Neuronal stem cell (in vitro differentiated cells): ENCODE data around the gene KRT85.
"Not testable (repeated sequence)": the region's sequence is repeated elsewhere in the genome, so short reads cannot be mapped to it uniquely, and the experiment has no call there.

ENCODE experiments used
- DNase-seq: peaks from one replicate; pipeline ENCODE4 v3.0.0-alpha.2; 2013; ENCODE audit warnings: low spot score
- H2AFZ ChIP-seq: one replicate; pipeline ENCODE4 v1.6.1; 2013; ENCODE audit warnings: mild to moderate bottlenecking, low read length, inconsistent platforms
- H2AK5ac ChIP-seq: 2 replicates; pipeline ENCODE4 v1.6.1; 2013; ENCODE audit warnings: low read depth, mild to moderate bottlenecking, inconsistent platforms, low read length, moderate library complexity, mixed read lengths
- H2BK120ac ChIP-seq: 2 replicates; pipeline ENCODE4 v1.6.1; 2013; ENCODE audit warnings: low read depth, mild to moderate bottlenecking, inconsistent platforms, low read length, moderate library complexity, mixed read lengths
- H2BK12ac ChIP-seq: one replicate; pipeline ENCODE4 v1.6.1; 2013; ENCODE audit warnings: low read length, inconsistent platforms
- H2BK15ac ChIP-seq: 2 replicates; pipeline ENCODE4 v1.6.1; 2013; ENCODE audit warnings: mild to moderate bottlenecking, low read length, inconsistent platforms, mixed read lengths
- H2BK5ac ChIP-seq: one replicate; pipeline ENCODE4 v1.6.1; 2013; ENCODE audit warnings: inconsistent platforms, mild to moderate bottlenecking, low read length, moderate library complexity
- H3K14ac ChIP-seq: one replicate; pipeline ENCODE4 v1.6.1; 2013; ENCODE audit warnings: low read length, inconsistent platforms
- H3K18ac ChIP-seq: 2 replicates; pipeline ENCODE4 v1.6.1; 2013; ENCODE audit warnings: low read length, inconsistent platforms
- H3K23ac ChIP-seq: 2 replicates; pipeline ENCODE4 v1.6.1; 2013; ENCODE audit warnings: low read depth, mild to moderate bottlenecking, mixed read lengths, low read length, inconsistent platforms; ENCODE audit not compliant: poor library complexity
- H3K27ac ChIP-seq: replicated peaks from 3 replicates; pipeline ENCODE4 v1.5.1; 2013; ENCODE audit warnings: low read length, inconsistent platforms
- H3K27me3 ChIP-seq, 3 experiments: 2 replicates each; pipeline ENCODE4 v1.6.1; 2013; ENCODE audit warnings: low read length in 3 of 3, mild to moderate bottlenecking in 2 of 3, inconsistent platforms in 1 of 3, low read depth in 1 of 3, mixed read lengths in 1 of 3, moderate library complexity in 1 of 3; ENCODE audit not compliant: control insufficient read depth in 3 of 3, insufficient read depth in 3 of 3
- H3K36me3 ChIP-seq, 2 donors: replicated peaks in 1 of 2; 2 replicates each; pipeline ENCODE4 v1.6.1; 2013; ENCODE audit warnings: low read length in 2 of 2; ENCODE audit not compliant: control insufficient read depth in 2 of 2, insufficient read depth in 2 of 2
- H3K4ac ChIP-seq: 2 replicates; pipeline ENCODE4 v1.6.1; 2013; ENCODE audit warnings: inconsistent platforms, mild to moderate bottlenecking, low read length, moderate library complexity
- H3K4me1 ChIP-seq, 2 donors: 1 replicate in 1 of 2; 2 replicates in 1 of 2; pipeline ENCODE4 v1.6.1; 2013; ENCODE audit warnings: low read length in 2 of 2, low read depth in 1 of 2; ENCODE audit not compliant: control insufficient read depth in 2 of 2, insufficient read depth in 1 of 2
- H3K4me2 ChIP-seq: one replicate; pipeline ENCODE4 v1.6.1; 2013; ENCODE audit warnings: mild to moderate bottlenecking, low read length, inconsistent platforms; ENCODE audit not compliant: insufficient read depth, poor library complexity, severe bottlenecking
- H3K4me3 ChIP-seq, 2 donors: 2 replicates each; pipeline ENCODE4 v1.5.1; 2013; ENCODE audit warnings: low read length in 2 of 2, mild to moderate bottlenecking in 2 of 2, inconsistent platforms in 1 of 2, moderate library complexity in 1 of 2
- H3K79me1 ChIP-seq: one replicate; pipeline ENCODE4 v1.6.1; 2013; ENCODE audit warnings: low read depth, mild to moderate bottlenecking, inconsistent platforms, low read length, moderate library complexity
- H3K9ac ChIP-seq: one replicate; pipeline ENCODE4 v1.6.1; 2013; ENCODE audit warnings: mild to moderate bottlenecking, low read depth, low read length, inconsistent platforms; ENCODE audit not compliant: poor library complexity
- H3K9me3 ChIP-seq, 2 donors: replicated peaks in 1 of 2; 2 replicates each; pipeline versions ENCODE3 to v1.6.1; 2013; ENCODE audit warnings: low read length in 2 of 2, mild to moderate bottlenecking in 2 of 2, inconsistent platforms in 1 of 2, low read depth in 1 of 2, mixed read lengths in 1 of 2, moderate library complexity in 1 of 2; ENCODE audit not compliant: control insufficient read depth in 2 of 2, insufficient read depth in 1 of 2
- H4K8ac ChIP-seq: one replicate; pipeline ENCODE4 v1.6.1; 2013; ENCODE audit warnings: low read depth, mild to moderate bottlenecking, inconsistent platforms, low read length, moderate library complexity
- H4K91ac ChIP-seq: one replicate; pipeline ENCODE4 v1.6.1; 2013; ENCODE audit warnings: low read length, low read depth, mild to moderate bottlenecking, inconsistent platforms; ENCODE audit not compliant: poor library complexity
- WGBS, 2 donors: extraction: QIAGEN DNeasy Blood & Tissue Kit; methylation state at CpG; one replicate each; pipeline ENCODE4 v1.1.7; 2013; ENCODE audit warnings: missing lambda C conversion rate in 2 of 2, mixed read lengths in 1 of 2; ENCODE audit not compliant: insufficient read length in 2 of 2, insufficient replicate concordance in 1 of 2; ENCODE audit errors: extremely low coverage in 2 of 2; 5-methylcytosine and 5-hydroxymethylcytosine counted together

KRT85 gene

GRCh38 chr12:52345041-52345440 lies 22.2 kb downstream of the KRT85 start:
- H2BK12ac ChIP-seq, H3K4me1 ChIP-seq, H2BK15ac ChIP-seq, H3K4me3 ChIP-seq, DNase-seq, H3K9ac ChIP-seq, H3K4me2 ChIP-seq, H2AFZ ChIP-seq, H3K79me1 ChIP-seq, H3K27ac ChIP-seq, H3K18ac ChIP-seq, H3K4ac ChIP-seq, H4K91ac ChIP-seq, H3K36me3 ChIP-seq, H3K9me3 ChIP-seq, H2BK5ac ChIP-seq, H2AK5ac ChIP-seq, H3K23ac ChIP-seq, H4K8ac ChIP-seq, H2BK120ac ChIP-seq, H3K14ac ChIP-seq: not testable (repeated sequence)
- H3K27me3 ChIP-seq: peaks cover 0 to 16% (median under 1%) of the 10 kb centered on the region in 3 experiments
- WGBS, 2 donors: no CpG with 5 or more reads among the region's 8 CpGs

- Histone ChIP-seq H3K9ac (no peak overlapping the region), H2BK120ac (no peak overlapping the region)
- no CpG with 5 or more reads among the region's 12 CpGs for WGBS, 2 donors
Observed at GRCh38 chr12:52344111-52344510, 23.2 kb downstream of the KRT85 start.

GRCh38 chr12:52343550-52343949 lies 23.7 kb downstream of the KRT85 start:
- Histone ChIP-seq H3K4ac (no peak overlapping the region), H4K91ac (no peak overlapping the region), H2BK15ac (no peak overlapping the region), H3K79me1 (no peaks in the 10 kb centered on the region), H3K4me3 (no peak overlapping the region), H2BK12ac (no peak overlapping the region), H3K4me2 (no peak overlapping the region), H3K9ac (no peak overlapping the region), H4K8ac (no peak overlapping the region), H3K18ac (no peak overlapping the region), H3K4me1 (peaks cover 0 to 2% of the 10 kb centered on the region in 2 donors), H3K27me3 (peaks cover 0 to 16% (median 0%) of the 10 kb centered on the region in 3 experiments), H3K23ac (no peak overlapping the region), H2AFZ (no peak overlapping the region), H3K14ac (no peak overlapping the region), H2BK5ac (no peak overlapping the region), H3K36me3 (no peaks in the 10 kb centered on the region), H3K27ac (no peak overlapping the region), H2BK120ac (no peak overlapping the region), H3K9me3 (no peaks in the 10 kb centered on the region), H2AK5ac (no peak overlapping the region)
- no peak for DNase-seq
- WGBS, 2 donors: no CpG with 5 or more reads among the region's 2 CpGs

More at GRCh38 chr12:52344111-52344510, 23.2 kb downstream of the KRT85 start:
- Histone ChIP-seq H3K9me3 (no peaks in the 10 kb centered on the region), H2BK5ac (no peak overlapping the region), H3K36me3 (no peaks in the 10 kb centered on the region), H3K4me2 (no peak overlapping the region), H3K79me1 (no peaks in the 10 kb centered on the region), H2AK5ac (no peak overlapping the region), H4K8ac (no peak overlapping the region), H3K4ac (no peak overlapping the region), H2BK12ac (no peak overlapping the region), H3K4me1 (peaks cover 0 to 2% of the 10 kb centered on the region in 2 donors), H2BK15ac (no peak overlapping the region), H4K91ac (no peak overlapping the region), H3K14ac (no peak overlapping the region), H2AFZ (no peak overlapping the region), H3K27me3 (peaks cover 0 to 16% (median 0%) of the 10 kb centered on the region in 3 experiments), H3K18ac (no peak overlapping the region), H3K27ac (no peak overlapping the region), H3K4me3 (no peak overlapping the region), H3K23ac (no peak overlapping the region)
- DNase-seq: no peak

- DNase-seq: no peak
- H3K4ac ChIP-seq: no peak overlapping the region
- no peak overlapping the region for H3K4me3 ChIP-seq
- H3K27ac ChIP-seq: no peak overlapping the region
- no peak overlapping the region for H2AK5ac ChIP-seq
- H2BK5ac ChIP-seq: no peak overlapping the region
- no CpG with 5 or more reads among the region's 2 CpGs for WGBS, 2 donors
- H3K4me2 ChIP-seq: no peak overlapping the region
- no peaks in the 10 kb centered on the region for H3K36me3 ChIP-seq
- H4K91ac ChIP-seq: no peak overlapping the region
- no peak overlapping the region for H3K18ac ChIP-seq
- peaks cover 0 to 10% (median 0%) of the 10 kb centered on the region in 3 experiments for H3K27me3 ChIP-seq
- H2BK120ac ChIP-seq: no peak overlapping the region
- H2BK12ac ChIP-seq: no peak overlapping the region
- no peaks in the 10 kb centered on the region for H3K79me1 ChIP-seq
- H3K4me1 ChIP-seq: peaks cover 0 to 2% of the 10 kb centered on the region in 2 donors
- no peak overlapping the region for H2BK15ac ChIP-seq
- H3K23ac ChIP-seq: no peak overlapping the region
- no peak overlapping the region for H3K14ac ChIP-seq
- no peak overlapping the region for H3K9ac ChIP-seq
- no peaks in the 10 kb centered on the region for H3K9me3 ChIP-seq
- no peak overlapping the region for H4K8ac ChIP-seq
- no peak overlapping the region for H2AFZ ChIP-seq
Observed at GRCh38 chr12:52342781-52343490, 24.3 kb downstream of the KRT85 start.
